ENCODE data around the gene SLC4A1AP.

- TF ChIP-seq SMC3 (conservative IDR thresholded peaks at IDR 0.05; ENCODE audit: poor library complexity) (no peak), POLR2AphosphoS5 (IDR thresholded peaks at IDR 0.05) (no peak)
- TF ChIP-seq, protein P1, sequence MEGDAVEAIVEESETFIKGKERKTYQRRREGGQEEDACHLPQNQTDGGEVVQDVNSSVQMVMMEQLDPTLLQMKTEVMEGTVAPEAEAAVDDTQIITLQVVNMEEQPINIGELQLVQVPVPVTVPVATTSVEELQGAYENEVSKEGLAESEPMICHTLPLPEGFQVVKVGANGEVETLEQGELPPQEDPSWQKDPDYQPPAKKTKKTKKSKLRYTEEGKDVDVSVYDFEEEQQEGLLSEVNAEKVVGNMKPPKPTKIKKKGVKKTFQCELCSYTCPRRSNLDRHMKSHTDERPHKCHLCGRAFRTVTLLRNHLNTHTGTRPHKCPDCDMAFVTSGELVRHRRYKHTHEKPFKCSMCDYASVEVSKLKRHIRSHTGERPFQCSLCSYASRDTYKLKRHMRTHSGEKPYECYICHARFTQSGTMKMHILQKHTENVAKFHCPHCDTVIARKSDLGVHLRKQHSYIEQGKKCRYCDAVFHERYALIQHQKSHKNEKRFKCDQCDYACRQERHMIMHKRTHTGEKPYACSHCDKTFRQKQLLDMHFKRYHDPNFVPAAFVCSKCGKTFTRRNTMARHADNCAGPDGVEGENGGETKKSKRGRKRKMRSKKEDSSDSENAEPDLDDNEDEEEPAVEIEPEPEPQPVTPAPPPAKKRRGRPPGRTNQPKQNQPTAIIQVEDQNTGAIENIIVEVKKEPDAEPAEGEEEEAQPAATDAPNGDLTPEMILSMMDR (IDR thresholded peaks at IDR 0.05; ENCODE audit: poor library complexity, severe bottlenecking): no peak
Measured at GRCh38 chr2:27652790-27653189, 10.9 kb upstream of the SLC4A1AP start.

Data from neural cell (in vitro differentiated cells).